ENCODE results near the gene ZNF407.

ZNF407 gene

GRCh38 chr18:74652392-74652988 is 54.8 kb downstream of the ZNF407 start:
- Histone ChIP-seq H3K4me1 (ENCODE audit: insufficient read depth, insufficient read length) (no peaks in the 10 kb centered on the region), H3K9me3 (ENCODE audit: insufficient read depth, low read length) (no peaks in the 10 kb centered on the region; the same call in 1 of the 2 replicates), H3K36me3 (ENCODE audit: insufficient read depth, insufficient read length, low read length) (peaks cover 7% of the 10 kb centered on the region), H3K4me3 (ENCODE audit: insufficient read length, low read depth) (no peak overlapping the region), H3K27me3 (ENCODE audit: insufficient read depth, insufficient read length) (no peaks in the 10 kb centered on the region), H3K9ac (ENCODE audit: insufficient read length, low read depth) (no peak overlapping the region)
- DNase-seq (ENCODE audit: low read depth, low spot score) = no peak
- TF ChIP-seq YY1 (IDR thresholded peaks at IDR 0.05; ENCODE audit: insufficient read depth, insufficient read length) = no peak
- TF ChIP-seq SUZ12 (IDR thresholded peaks at IDR 0.05; ENCODE audit: extremely low read depth, insufficient read depth, insufficient read length) = no peak
- no peak for TF ChIP-seq ZNF274 (IDR thresholded peaks at IDR 0.05; ENCODE audit: low read depth, low read length)

GRCh38 chr18:74654638-74655037 is 57.0 kb downstream of the ZNF407 start:
- TF ChIP-seq YY1 (IDR thresholded peaks at IDR 0.05; ENCODE audit: insufficient read depth, insufficient read length) (no peak), ZNF274 (IDR thresholded peaks at IDR 0.05; ENCODE audit: low read depth, low read length) (no peak), SUZ12 (IDR thresholded peaks at IDR 0.05; ENCODE audit: extremely low read depth, insufficient read depth, insufficient read length) (no peak)
- no peak for DNase-seq (ENCODE audit: low read depth, low spot score)
- H3K9me3 ChIP-seq (ENCODE audit: insufficient read depth, low read length) = no peaks in the 10 kb centered on the region
- H3K4me3 ChIP-seq (ENCODE audit: insufficient read length, low read depth) = no peak overlapping the region
- H3K36me3 ChIP-seq (ENCODE audit: insufficient read depth, insufficient read length, low read length) = no peaks in the 10 kb centered on the region
- H3K9ac ChIP-seq (ENCODE audit: insufficient read length, low read depth) = no peak overlapping the region
- no peaks in the 10 kb centered on the region for H3K27me3 ChIP-seq (ENCODE audit: insufficient read depth, insufficient read length)
- no peaks in the 10 kb centered on the region for H3K4me1 ChIP-seq (ENCODE audit: insufficient read depth, insufficient read length)

GRCh38 chr18:74661008-74661407 is 63.3 kb downstream of the ZNF407 start:
- H3K36me3 ChIP-seq (ENCODE audit: insufficient read depth, insufficient read length, low read length) = no peaks in the 10 kb centered on the region
- no peaks in the 10 kb centered on the region for H3K9me3 ChIP-seq (ENCODE audit: insufficient read depth, low read length)
- no peak overlapping the region for H3K4me3 ChIP-seq (ENCODE audit: insufficient read length, low read depth)
- H3K4me1 ChIP-seq (ENCODE audit: insufficient read depth, insufficient read length) = no peaks in the 10 kb centered on the region
- TF ChIP-seq SUZ12 (IDR thresholded peaks at IDR 0.05; ENCODE audit: extremely low read depth, insufficient read depth, insufficient read length) (no peak), YY1 (IDR thresholded peaks at IDR 0.05; ENCODE audit: insufficient read depth, insufficient read length) (no peak), ZNF274 (IDR thresholded peaks at IDR 0.05; ENCODE audit: low read depth, low read length) (no peak)
- no peak overlapping the region for H3K9ac ChIP-seq (ENCODE audit: insufficient read length, low read depth)
- no peaks in the 10 kb centered on the region for H3K27me3 ChIP-seq (ENCODE audit: insufficient read depth, insufficient read length)
- no peak for DNase-seq (ENCODE audit: low read depth, low spot score)

- DNase-seq (ENCODE audit: low read depth, low spot score) = no peak
- no peak overlapping the region for H3K9ac ChIP-seq (ENCODE audit: insufficient read length, low read depth)
- no peaks in the 10 kb centered on the region for H3K4me1 ChIP-seq (ENCODE audit: insufficient read depth, insufficient read length)
- H3K4me3 ChIP-seq (ENCODE audit: insufficient read length, low read depth) = no peak overlapping the region
- H3K9me3 ChIP-seq (ENCODE audit: insufficient read depth, low read length) = no peaks in the 10 kb centered on the region
- H3K27me3 ChIP-seq (ENCODE audit: insufficient read depth, insufficient read length) = no peaks in the 10 kb centered on the region
- TF ChIP-seq ZNF274 (IDR thresholded peaks at IDR 0.05; ENCODE audit: low read depth, low read length) (no peak), SUZ12 (IDR thresholded peaks at IDR 0.05; ENCODE audit: extremely low read depth, insufficient read depth, insufficient read length) (no peak)
- no peaks in the 10 kb centered on the region for H3K36me3 ChIP-seq (ENCODE audit: insufficient read depth, insufficient read length, low read length)
Measured at GRCh38 chr18:74661691-74662090, 64.0 kb downstream of the ZNF407 start.

GRCh38 chr18:74662622-74663021 is 65.0 kb downstream of the ZNF407 start:
- no peak for DNase-seq (ENCODE audit: low read depth, low spot score)
- TF ChIP-seq YY1 (IDR thresholded peaks at IDR 0.05; ENCODE audit: insufficient read depth, insufficient read length) (no peak), ZNF274 (IDR thresholded peaks at IDR 0.05; ENCODE audit: low read depth, low read length) (no peak), SUZ12 (IDR thresholded peaks at IDR 0.05; ENCODE audit: extremely low read depth, insufficient read depth, insufficient read length) (no peak)
- no peak overlapping the region for H3K4me3 ChIP-seq (ENCODE audit: insufficient read length, low read depth)
- H3K36me3 ChIP-seq (ENCODE audit: insufficient read depth, insufficient read length, low read length) = no peaks in the 10 kb centered on the region
- H3K9me3 ChIP-seq (ENCODE audit: insufficient read depth, low read length) = no peaks in the 10 kb centered on the region
- H3K4me1 ChIP-seq (ENCODE audit: insufficient read depth, insufficient read length) = no peaks in the 10 kb centered on the region
- no peaks in the 10 kb centered on the region for H3K27me3 ChIP-seq (ENCODE audit: insufficient read depth, insufficient read length)
- H3K9ac ChIP-seq (ENCODE audit: insufficient read length, low read depth) = no peak overlapping the region

GRCh38 chr18:74665346-74665745 is 67.7 kb downstream of the ZNF407 start:
- DNase-seq (ENCODE audit: low read depth, low spot score) = no peak
- no peak for TF ChIP-seq ZNF274 (IDR thresholded peaks at IDR 0.05; ENCODE audit: low read depth, low read length)
- no peak for TF ChIP-seq YY1 (IDR thresholded peaks at IDR 0.05; ENCODE audit: insufficient read depth, insufficient read length)
- TF ChIP-seq SUZ12 (IDR thresholded peaks at IDR 0.05; ENCODE audit: extremely low read depth, insufficient read depth, insufficient read length) = no peak
- no peak overlapping the region for H3K9ac ChIP-seq (ENCODE audit: insufficient read length, low read depth)
- H3K36me3 ChIP-seq (ENCODE audit: insufficient read depth, insufficient read length, low read length) = no peaks in the 10 kb centered on the region
- H3K27me3 ChIP-seq (ENCODE audit: insufficient read depth, insufficient read length) = no peaks in the 10 kb centered on the region
- H3K9me3 ChIP-seq (ENCODE audit: insufficient read depth, low read length) = no peaks in the 10 kb centered on the region
- no peak overlapping the region for H3K4me3 ChIP-seq (ENCODE audit: insufficient read length, low read depth)
- H3K4me1 ChIP-seq (ENCODE audit: insufficient read depth, insufficient read length) = no peaks in the 10 kb centered on the region

- Histone ChIP-seq H3K9ac (ENCODE audit: insufficient read length, low read depth) (no peak overlapping the region), H3K4me3 (ENCODE audit: insufficient read length, low read depth) (no peak overlapping the region), H3K4me1 (ENCODE audit: insufficient read depth, insufficient read length) (no peaks in the 10 kb centered on the region), H3K27me3 (ENCODE audit: insufficient read depth, insufficient read length) (no peaks in the 10 kb centered on the region), H3K36me3 (ENCODE audit: insufficient read depth, insufficient read length, low read length) (no peaks in the 10 kb centered on the region), H3K9me3 (ENCODE audit: insufficient read depth, low read length) (no peaks in the 10 kb centered on the region)
- TF ChIP-seq ZNF274 (IDR thresholded peaks at IDR 0.05; ENCODE audit: low read depth, low read length) = no peak
- no peak for TF ChIP-seq YY1 (IDR thresholded peaks at IDR 0.05; ENCODE audit: insufficient read depth, insufficient read length)
- no peak for TF ChIP-seq SUZ12 (IDR thresholded peaks at IDR 0.05; ENCODE audit: extremely low read depth, insufficient read depth, insufficient read length)
- DNase-seq (ENCODE audit: low read depth, low spot score) = no peak
Measured at GRCh38 chr18:74665905-74666304, 68.2 kb downstream of the ZNF407 start.

Data from NT2/D1 (cell line).